GM12873 (cell line): ENCODE results near the gene BIN1.

Experiments
- TF ChIP-seq, protein P1 (sequence below): IDR thresholded peaks from 2 replicates; pipeline ENCODE4 v1.5.1; 2012; ENCODE audit warnings: low read depth, mild to moderate bottlenecking, moderate library complexity, low read length, control low read depth; ENCODE audit not compliant: insufficient read depth; ENCODE audit errors: missing control alignments

The BIN1 gene

DNA sequence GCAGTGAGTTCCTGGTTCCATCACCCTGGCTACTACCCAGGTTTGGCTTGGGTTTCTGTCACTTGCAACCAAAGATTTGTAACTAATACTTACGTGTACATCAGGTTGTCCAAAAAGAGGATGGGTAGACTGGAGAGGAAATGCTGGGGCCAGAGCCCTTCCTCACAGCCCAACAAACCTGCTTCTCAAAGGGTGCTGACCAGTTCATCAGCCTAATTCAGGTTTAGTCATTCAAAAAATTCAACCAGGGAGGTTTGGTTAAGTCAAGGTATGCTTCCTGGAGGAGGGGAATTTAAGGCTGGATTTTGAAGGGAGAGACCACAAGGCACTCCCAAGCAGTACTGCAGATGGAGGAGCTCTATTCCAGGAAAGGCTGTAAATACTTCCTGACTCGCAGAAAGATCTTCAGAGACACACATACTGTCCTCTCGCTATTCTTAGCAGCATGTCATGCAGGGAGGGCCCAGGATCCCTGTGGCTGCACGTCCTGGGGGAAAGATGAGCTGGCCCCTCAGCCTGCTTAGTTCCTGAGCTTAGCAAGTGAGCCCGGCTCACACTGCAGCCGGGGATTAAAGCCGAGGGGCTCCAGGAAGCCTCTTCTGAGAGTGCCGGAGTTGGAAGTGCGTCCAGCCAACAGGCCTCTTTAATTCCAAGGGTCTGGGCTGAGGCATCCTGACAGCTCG, 40.0 kb upstream of the BIN1 start:
- TF ChIP-seq, protein P1, sequence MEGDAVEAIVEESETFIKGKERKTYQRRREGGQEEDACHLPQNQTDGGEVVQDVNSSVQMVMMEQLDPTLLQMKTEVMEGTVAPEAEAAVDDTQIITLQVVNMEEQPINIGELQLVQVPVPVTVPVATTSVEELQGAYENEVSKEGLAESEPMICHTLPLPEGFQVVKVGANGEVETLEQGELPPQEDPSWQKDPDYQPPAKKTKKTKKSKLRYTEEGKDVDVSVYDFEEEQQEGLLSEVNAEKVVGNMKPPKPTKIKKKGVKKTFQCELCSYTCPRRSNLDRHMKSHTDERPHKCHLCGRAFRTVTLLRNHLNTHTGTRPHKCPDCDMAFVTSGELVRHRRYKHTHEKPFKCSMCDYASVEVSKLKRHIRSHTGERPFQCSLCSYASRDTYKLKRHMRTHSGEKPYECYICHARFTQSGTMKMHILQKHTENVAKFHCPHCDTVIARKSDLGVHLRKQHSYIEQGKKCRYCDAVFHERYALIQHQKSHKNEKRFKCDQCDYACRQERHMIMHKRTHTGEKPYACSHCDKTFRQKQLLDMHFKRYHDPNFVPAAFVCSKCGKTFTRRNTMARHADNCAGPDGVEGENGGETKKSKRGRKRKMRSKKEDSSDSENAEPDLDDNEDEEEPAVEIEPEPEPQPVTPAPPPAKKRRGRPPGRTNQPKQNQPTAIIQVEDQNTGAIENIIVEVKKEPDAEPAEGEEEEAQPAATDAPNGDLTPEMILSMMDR = no peak

DNA sequence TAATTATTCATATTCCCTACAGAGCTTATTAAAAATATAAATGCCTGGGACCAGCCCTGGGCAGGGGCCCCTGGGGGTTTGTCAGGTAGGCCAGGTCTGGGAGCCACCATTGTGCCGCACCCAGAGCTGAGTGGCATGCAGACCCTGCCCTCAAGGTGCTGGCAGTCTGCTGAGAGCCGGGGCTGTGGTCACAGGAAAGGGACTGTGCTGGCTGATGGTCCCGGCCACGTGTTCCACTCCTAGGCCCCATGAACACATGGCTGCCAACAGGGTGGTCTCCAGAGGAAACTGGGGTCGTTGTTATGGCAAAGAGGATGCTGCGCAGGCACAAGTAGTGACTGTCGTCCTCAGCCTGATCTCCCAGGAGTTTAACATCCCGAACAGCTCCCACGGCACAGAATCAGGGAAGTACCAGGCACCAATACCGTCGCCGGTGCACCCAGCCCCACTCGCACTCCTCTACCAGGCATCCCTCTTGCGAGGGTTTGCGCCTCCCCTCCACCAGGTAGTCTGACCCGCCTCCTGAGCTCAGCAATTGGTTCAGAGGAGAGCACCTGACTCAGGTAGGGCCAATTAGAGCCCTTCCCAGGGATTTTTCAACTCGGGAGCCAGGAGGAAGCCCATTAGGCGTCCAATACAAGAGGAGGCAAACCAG, 39.2 kb upstream of the BIN1 start:
- TF ChIP-seq, protein P1 = no peak

DNA sequence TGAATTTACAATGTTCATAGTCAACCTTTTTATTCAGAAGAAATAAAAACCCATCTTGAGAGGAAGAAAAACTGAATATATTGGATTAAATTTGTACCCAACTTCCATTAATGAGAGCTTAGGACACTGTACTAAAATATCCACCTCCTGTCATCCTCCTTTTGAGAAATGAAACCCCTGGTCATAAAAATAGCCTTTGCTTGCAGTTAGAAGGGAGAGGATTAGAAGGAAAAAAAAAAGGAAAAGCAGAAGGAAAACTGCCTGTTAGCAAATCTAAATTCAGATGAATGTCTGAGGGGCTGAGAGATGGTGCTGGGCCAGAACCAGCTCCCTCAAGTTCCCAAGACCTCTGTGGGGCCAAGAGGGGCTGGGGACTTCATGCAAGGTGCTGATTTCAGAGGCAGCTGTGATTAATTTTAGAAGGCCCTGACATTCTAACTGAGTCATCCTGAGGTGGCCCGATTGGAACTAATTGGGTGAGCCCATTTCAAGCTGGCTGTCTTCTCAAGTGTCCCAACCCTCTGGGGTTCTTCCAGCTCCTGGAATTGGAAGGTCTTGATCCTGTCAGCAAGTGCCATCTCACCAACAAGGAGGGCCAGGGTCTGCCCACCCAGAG, 38.4 kb upstream of the BIN1 start:
- TF ChIP-seq, protein P1 = no peak

DNA sequence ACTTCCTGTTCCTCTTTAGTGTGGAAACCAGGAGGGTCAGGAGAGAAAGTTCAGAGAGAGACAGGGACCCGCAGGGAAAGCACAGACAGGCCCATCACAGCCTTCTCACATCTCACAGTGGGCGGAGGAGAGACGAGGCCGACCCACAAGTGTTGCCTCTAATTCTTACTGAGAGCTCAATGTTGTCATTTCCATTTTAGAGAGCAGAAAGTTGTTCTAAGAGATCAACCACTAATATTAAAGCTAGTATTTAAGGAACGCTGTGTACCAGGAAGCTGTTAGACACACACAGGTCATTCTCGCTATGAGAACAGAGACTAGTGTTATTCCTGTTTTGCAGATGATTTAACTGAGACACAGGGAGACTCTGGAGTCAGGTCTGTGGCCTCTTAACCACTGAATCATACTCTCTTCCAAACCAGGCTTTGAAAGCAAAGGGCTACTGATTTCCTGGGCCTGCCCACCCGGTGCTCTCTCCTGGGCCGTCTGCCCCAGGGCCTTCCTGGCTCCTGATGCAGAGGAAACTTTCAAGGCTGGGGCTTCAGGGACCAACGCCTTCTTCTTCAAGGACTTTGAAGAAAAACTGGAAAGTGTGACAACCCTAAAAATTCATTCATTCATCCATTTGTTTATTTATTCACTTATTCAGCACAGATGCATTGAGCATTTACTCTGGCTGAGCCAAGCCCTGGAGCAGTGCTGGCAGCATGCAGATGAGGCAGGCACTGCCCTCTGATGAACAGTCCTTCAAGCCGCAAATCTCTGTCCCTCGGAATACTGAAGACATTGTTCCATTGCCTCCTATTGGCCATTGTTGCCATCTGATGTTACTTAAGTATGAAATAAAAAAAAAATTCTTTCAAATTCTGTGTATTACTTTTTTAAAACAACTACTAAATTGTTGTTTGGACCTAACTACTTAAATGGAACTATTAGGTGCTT, 37.2 kb upstream of the BIN1 start:
- TF ChIP-seq, protein P1 = no peak

DNA sequence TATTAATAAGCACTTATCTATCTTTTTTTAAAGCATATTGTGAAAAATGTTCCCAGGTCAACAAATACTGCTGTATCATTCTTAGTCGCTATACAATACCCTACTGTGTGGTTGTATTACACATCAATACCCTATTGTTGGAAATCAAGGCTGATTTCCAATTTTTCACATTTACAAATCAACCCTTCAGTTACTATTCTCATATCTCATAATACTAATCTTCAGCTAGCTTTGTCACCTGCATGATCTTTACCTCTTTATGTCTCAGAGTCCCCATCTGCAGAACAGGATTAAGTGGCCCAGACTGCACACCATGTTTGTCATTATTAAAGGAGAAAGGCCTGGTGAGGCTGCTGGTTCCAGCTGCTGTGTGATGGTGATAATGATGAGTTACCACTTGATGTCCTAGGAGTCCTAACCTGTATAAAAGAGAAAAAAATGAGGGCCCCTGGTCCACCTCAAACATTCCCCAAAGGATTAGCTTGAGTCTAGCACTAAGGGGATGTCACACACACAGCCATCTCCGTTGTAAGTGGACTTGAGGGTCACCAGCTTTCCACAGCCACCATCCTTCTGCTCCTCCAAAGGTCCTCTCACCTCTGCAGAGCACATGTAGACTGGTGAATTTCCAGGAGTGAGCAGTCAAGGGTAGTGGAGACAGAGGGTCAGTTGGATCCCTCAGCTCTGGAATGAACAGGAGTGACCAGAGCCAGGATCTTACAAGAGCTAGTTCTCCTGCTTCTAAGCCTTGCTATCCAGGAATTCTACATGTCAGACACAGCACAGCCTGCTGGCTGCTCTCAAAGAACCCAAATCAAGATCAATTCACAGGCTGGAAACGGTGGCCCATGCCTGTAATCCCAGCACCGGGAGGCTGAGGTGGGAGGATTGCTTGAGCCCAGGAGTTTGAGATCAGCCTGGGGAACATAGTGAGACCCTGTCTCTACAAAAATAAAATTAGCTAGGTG, 36.0 kb upstream of the BIN1 start:
- TF ChIP-seq, protein P1 = no peak

DNA sequence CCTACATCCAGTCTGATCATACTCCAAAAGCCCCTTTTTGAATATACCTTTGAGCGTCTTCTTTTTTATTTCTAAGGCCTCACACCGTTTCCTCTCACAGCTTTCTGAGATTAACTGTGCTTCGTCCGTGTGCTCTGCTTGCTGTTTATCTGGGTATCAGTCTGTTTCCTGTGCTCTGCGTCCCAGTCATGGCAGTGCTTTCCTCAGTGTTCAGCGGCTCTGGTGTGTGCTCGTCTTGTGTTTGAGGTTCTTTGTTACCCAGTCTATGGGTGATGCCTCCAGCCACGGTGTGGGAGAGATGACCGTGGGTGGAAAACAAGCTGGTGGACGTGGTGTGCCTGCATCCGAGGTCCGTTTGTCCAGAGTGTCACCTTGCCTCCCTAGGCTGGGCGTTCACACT, 33.6 kb upstream of the BIN1 start:
- TF ChIP-seq, protein P1 = no peak
